PFSK-1 (cell line): ENCODE results near the gene CIAO3.

Experiments used
- POLR2AphosphoS5 ChIP-seq: IDR thresholded peaks from 2 replicates; pipeline ENCODE4 v1.6.1; 2012; ENCODE audit warnings: low read depth, mild to moderate bottlenecking, control low read depth, low read length, moderate library complexity
- REST ChIP-seq, 2 experiments: IDR thresholded peaks; 2 replicates each; pipeline versions ENCODE4 v1.6.1 to v1.8.0; 2011 to 2012; ENCODE audit warnings: low read depth in 2 of 2, low read length in 2 of 2, control low read depth in 1 of 2, inconsistent platforms in 1 of 2, mild to moderate bottlenecking in 1 of 2, moderate library complexity in 1 of 2; ENCODE audit not compliant: insufficient read depth in 1 of 2
- SIN3A ChIP-seq: IDR thresholded peaks from 2 replicates; pipeline ENCODE4 v1.6.1; 2012; ENCODE audit warnings: mild to moderate bottlenecking, low read length, moderate library complexity, borderline replicate concordance; ENCODE audit not compliant: insufficient read depth

DNA sequence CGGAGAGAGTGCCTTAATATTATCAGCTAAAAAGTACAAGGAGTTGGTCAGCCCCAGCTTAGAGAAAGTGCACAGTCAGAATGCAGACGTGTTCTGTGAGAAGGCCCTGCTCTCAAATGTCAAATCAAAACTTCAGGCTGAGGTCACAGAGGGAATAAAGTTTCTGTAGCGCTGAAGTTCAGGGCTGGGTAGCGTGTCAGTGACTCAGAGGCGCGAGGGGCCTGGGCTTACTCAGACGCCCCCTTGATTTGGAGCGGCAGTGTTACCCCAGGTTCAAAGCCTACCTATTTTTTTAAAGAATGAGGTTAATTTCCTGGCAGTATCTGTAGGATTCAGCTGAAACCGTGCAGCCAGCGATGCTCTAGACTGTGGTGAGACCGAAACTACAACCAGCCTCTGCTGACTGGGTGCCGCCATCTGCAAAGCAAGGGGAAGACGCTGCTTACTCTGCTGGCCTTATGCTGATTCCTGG is 4.8 kb downstream of the CIAO3 start:
- TF ChIP-seq REST (IDR thresholded peaks at IDR 0.05; ENCODE audit: insufficient read depth in 1 of 2, low read depth in 2 of 2, low read length in 2 of 2), result no peak
- no peak for TF ChIP-seq POLR2AphosphoS5
- TF ChIP-seq SIN3A, result no peak
